Embryonic facial prominence (tissue), 1 donor: ENCODE measurements around the gene FTCD.
"Not testable (repeated sequence)": the region's sequence is repeated elsewhere in the genome, so short reads cannot be mapped to it uniquely, and the experiment has no call there.

Source experiments
- DNase-seq: peaks from one replicate; pipeline ENCODE4 v3.0.0-alpha.2; 2016; ENCODE audit errors: extremely low spot score

Gene FTCD

GRCh38 chr21:46188226-46189212 lies 33.1 kb upstream of the FTCD start:
- DNase-seq = no peak

DNA sequence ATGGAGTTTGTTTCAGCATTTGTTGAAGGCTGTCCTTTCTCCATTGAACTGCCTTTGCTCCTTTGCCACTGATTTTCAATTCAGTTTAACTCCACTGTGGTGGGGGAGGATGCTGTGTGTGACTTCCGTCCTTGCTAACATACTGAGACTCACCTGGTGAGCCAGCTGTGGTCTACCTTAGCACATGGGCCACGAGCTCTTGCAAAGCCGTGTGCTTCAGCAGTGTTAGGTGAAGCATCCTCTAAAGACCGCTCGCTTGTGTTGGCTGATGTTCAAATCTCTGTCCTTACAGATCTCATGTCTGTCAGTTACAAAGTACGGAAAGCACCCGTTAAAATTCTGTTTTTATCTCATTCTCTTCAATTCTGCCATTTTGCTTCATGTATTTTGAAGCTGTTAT lies 32.4 kb upstream of the FTCD start:
- no peak for DNase-seq

GRCh38 chr21:46187261-46187660 lies 31.9 kb upstream of the FTCD start:
- DNase-seq = no peak

- DNase-seq = no peak
Measured at GRCh38 chr21:46185716-46186115, 30.3 kb upstream of the FTCD start.

DNA sequence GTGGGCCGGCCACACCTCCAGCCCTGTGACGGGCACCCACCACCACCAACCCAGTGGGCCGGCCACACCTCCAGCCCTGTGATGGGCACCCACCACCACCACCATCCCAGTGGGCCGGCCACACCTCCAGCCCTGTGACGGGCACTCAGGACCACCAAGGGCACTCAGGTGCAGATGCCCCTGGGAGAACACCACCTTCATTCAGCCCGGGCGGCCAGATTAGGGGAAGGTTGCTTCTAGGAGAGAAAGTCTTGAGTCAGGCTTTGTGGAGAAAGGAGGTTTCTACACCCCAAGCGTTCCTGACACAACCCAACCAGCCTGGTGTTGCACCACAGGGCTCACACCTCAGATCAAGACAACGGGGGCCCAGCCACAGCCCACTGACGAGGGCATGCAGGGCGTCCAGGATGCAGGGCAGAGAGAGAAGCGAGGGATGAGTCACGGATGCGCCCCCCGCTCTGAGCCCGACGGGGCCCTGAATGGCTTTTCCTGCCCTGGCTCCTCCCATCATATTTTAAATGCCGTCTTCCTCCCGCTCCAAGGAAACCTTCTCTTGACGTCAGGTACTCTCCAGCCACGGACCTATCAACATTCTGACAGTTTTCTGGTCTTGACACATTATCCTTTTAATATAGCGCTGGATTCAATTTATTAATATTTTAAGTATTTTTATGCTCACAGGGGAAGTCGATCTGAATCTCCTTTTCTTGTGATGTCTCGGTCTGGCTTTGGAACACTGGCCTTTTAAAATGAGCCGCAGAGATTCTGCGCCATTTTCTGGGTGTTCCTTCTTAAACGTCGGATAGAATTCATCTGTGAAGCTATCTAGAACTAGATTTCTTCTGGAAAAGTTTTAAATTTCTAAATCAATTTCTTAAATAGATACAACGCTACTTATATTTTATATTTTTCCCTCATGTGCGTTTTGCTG lies 29.5 kb upstream of the FTCD start:
- DNase-seq = no peak

DNA sequence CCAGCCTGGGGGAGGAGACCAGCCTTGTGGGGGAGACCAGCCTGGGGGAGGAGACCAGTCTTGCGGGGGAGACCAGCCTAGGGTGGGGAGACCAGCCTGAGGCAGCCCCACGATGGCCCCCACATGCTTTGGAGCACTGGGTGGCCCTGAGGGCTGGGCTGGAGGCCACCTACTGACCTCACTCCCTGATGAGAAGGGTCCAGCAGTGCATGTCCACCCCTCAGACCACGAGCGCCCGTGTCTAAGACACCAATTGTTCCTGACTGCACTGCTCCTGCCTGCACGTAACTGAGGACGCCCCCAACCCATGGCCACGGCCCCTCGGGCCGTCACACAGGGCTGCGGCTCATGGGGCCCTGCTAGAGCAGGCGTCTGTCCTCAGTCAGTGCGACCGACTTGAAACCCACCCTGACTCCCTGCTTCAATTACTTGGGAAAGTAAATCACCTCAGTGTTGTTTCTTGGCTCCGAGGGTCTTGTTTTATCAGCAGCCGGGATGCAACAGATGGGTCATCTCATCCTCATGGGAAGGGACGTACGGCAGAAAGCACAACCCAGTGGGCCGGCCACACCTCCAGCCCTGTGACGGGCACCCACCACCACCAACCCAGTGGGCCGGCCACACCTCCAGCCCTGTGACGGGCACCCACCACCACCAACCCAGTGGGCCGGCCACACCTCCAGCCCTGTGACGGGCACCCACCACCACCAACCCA lies 28.7 kb upstream of the FTCD start, which contains the start of gene SPATC1L:
TSS of gene SPATC1L (minus strand) at position 550 of the 715 bp plus-strand sequence. CDS start 1,643 bp downstream, outside the sequence.
- no peak for DNase-seq

GRCh38 chr21:46183337-46183909 lies 28.0 kb upstream of the FTCD start:
- not testable (repeated sequence) for DNase-seq

GRCh38 chr21:46182548-46183336 lies 27.4 kb upstream of the FTCD start:
- no peak for DNase-seq

DNA sequence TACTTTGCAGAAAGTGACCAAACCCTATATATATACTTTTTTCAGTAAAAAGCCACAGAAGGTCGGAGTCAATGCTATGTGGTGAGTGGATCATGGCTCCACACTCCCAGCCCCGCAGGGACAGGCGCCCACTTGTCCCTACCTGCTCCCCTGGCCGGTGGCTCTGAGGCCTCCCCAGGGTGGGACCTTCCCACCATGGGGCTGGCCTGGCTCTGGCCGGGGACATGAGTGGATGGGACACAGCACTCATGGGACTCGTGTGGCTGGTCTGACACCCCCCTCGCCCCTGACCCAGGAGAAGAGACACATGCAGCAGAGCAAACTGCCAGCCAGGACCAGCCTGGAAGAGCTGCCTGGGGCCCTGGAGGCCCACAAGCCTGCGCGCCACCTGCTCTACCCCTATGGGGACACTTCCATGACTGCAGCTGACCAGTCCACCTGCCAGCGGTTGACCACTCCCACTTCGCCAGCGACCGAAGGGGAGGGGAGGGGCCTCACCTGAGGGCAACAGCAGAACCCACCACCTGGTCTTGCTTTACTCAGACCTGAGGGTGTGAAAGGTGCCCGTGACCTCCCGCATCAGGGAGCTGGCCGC lies 26.7 kb upstream of the FTCD start:
- DNase-seq = no peak

- no peak for DNase-seq
Measured at GRCh38 chr21:46181436-46181835, 26.1 kb upstream of the FTCD start.

DNA sequence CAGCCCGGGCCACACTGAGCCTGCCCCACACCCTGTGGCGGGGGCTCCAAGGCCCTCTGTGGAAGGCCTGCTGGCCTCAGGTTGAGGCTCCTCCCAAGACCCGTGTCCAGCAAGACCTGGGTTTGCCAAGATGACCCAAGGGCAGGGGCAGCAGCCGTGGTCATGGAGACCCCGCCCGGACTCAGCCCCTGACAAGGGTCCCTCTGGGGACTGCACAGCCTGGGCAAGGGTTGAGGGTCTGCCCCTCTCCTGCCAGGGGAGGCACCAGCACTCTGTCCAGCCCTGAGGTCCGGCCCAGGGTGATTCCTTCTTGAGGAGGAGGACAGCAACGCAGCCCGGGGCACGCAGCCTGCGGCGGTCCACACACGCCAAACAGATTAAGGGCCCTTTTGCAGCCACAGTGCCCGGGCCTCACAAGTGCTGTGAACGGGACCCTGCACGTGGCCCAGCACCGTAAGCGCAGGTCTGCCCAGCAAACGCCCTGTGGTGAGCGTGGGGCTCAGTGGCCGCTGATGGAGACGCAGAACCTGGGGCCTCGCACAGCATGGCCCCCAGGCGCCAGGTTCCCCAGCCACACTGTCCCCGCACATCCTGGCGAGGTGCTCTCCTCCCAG lies 25.5 kb upstream of the FTCD start:
- DNase-seq = no peak

- no peak for DNase-seq
Measured at GRCh38 chr21:46180079-46180722, 24.8 kb upstream of the FTCD start.

DNA sequence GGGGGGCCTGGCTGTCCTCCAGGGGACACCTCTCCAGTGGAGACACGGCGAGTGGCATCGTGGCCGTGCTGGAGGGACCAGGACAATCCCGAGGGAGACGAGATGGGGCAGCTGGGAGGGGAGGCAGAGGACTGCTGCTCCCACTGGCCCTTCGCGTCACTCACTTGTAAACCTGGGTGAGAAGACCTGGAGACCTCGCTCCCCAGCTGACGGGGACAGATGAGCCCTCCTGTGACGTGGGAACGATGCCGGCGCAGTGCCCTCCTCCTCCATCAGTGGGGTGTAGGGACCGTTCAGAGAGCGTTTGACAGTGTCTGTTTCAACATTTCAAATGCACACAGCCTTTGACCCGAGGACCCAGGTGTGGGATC lies 24.3 kb upstream of the FTCD start:
- no peak for DNase-seq

DNA sequence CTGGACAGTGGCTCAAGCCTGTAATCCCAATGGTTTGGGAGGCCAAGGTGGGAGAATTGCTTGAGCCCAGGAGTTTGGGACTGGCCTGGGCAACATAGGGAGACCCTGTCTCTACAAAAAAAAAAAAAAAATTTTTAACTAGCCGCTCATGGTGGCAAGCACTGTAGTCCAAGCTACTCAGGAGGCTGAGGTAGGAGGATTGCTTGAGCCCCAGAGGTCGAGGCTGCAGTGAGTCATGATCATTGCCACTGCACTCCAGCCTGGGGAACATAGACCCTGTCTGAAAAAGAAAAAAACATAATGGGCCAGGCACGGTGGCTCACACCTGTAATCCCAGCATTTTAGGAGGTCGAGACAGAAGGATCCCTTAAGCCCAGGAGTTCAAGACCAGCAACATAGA lies 23.6 kb upstream of the FTCD start:
- DNase-seq = no peak

DNA sequence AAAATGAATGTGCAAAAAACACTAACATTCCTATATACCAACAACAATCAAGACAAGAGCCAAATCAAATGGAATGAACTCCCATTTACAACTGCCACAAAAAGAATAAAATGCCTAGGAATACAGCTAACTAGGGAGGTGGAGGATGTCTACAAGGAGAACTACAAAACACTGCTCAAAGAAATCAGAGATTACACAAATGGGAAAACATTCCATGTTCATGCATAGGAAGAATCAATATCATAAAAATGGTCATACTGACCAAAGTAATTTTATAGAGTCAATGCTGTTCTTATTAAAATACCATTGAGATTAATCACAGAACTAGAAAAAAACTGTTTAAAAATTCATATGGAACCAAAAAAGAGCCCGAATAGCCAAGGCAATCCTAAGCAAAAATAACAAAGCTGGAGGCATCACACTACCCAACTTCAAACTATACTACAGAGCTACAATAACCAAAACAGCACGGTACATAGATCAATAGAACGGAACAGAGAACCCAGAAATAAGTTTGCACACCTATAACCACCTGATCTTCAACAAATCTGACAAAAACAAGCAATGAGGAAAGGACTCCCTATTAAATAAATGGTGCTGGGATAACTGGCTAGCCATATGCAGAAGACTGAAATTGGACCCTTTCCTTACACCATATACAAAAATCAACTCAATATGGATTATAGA lies 21.2 kb upstream of the FTCD start:
- DNase-seq = not testable (repeated sequence)

DNA sequence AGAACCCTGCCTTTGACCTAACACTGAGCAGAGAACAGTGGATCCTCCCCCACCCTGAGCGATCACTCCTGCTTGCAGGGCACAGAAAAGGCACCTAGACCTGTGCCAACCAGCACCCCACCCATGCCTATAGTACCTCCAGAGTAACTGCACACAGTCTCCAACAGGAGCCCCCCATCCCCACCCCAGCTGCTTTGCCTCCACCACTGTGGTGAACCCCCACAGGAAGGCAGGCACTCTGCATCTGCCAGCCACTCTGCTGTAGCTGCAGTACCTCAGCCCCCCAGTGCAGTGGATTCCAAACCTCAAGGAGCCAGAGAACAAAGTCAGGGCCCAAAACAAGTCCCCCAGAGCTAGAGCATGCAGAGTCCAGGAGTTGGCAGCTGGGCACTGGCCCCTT lies 18.2 kb upstream of the FTCD start:
- no peak for DNase-seq

- DNase-seq = no peak
Measured at GRCh38 chr21:46172863-46173528, 17.6 kb upstream of the FTCD start.
